Temporal lobe (tissue), 1 donor: Measurements from ENCODE around the gene ADSL. TPM values are rescaled to one million over a fixed set of nuclear protein-coding genes. Genes with fewer than 3 reads are reported as not detected.

Experiments used
- total RNA-seq: library from RNA; depleted of rRNA; stranded (reverse); fragments of >200 nt; gene quantifications from one replicate; pipeline ENCODE4 v1.2.3, GENCODE V29; 2014

The ADSL gene
- total RNA-seq, 1 donor from 2014 or later: 36.4 TPM

Other genes starting within 250 kb of the ADSL start
- 32.9 TPM for gene TNRC6B, start 168.6 kb upstream of the ADSL start, total RNA-seq
- 42.3 TPM for gene SGSM3, start 24.1 kb downstream of the ADSL start, total RNA-seq